H9 (cell line): ENCODE results near the gene MRPL9. TPM values are rescaled to one million over a fixed set of nuclear protein-coding genes. Genes with fewer than 3 reads are reported as not detected.

ENCODE experiments used
- DNase-seq: peaks from one replicate; pipeline ENCODE4 v3.0.0-alpha.2; 2017
- H2AFZ ChIP-seq: one replicate; pipeline ENCODE4 v1.6.1; 2013; ENCODE audit warnings: mild to moderate bottlenecking, low read length, control low read depth, moderate library complexity
- H2AK5ac ChIP-seq: 2 replicates; pipeline ENCODE4 v1.6.1; 2013; ENCODE audit warnings: low read length, control low read depth, mixed read lengths; ENCODE audit not compliant: insufficient read length
- H2BK120ac ChIP-seq: one replicate; pipeline ENCODE4 v1.6.1; 2013; ENCODE audit warnings: low read depth, mild to moderate bottlenecking, low read length, control low read depth, inconsistent platforms; ENCODE audit not compliant: poor library complexity, severe bottlenecking
- H2BK12ac ChIP-seq: 2 replicates; pipeline ENCODE4 v1.6.1; 2013; ENCODE audit warnings: low read length, control low read depth, mixed read lengths, low read depth; ENCODE audit not compliant: insufficient read length
- H2BK15ac ChIP-seq: 2 replicates; pipeline ENCODE4 v1.6.1; 2013; ENCODE audit warnings: low read depth, low read length, control low read depth
- H2BK20ac ChIP-seq: one replicate; pipeline ENCODE4 v1.6.1; 2013; ENCODE audit warnings: low read depth, mild to moderate bottlenecking, low read length, control low read depth, inconsistent platforms; ENCODE audit not compliant: poor library complexity, severe bottlenecking
- H2BK5ac ChIP-seq: 2 replicates; pipeline ENCODE4 v1.6.1; 2013; ENCODE audit warnings: low read length, control low read depth, mixed read lengths; ENCODE audit not compliant: insufficient read length
- H3K14ac ChIP-seq: 2 replicates; pipeline ENCODE4 v1.6.1; 2013; ENCODE audit warnings: low read length, control low read depth; ENCODE audit not compliant: insufficient read depth
- H3K18ac ChIP-seq: 2 replicates; pipeline ENCODE4 v1.6.1; 2013; ENCODE audit warnings: low read depth, mild to moderate bottlenecking, mixed read lengths, low read length, control low read depth; ENCODE audit not compliant: insufficient read length
- H3K23ac ChIP-seq: 2 replicates; pipeline ENCODE4 v1.6.1; 2013; ENCODE audit warnings: low read length, control low read depth, mixed read lengths, low read depth; ENCODE audit not compliant: insufficient read length
- H3K23me2 ChIP-seq: 2 replicates; pipeline ENCODE4 v1.6.1; 2013; ENCODE audit warnings: low read depth, mild to moderate bottlenecking, mixed read lengths, low read length, control low read depth; ENCODE audit not compliant: insufficient read length, poor library complexity, severe bottlenecking
- H3K27ac ChIP-seq: 2 replicates; pipeline ENCODE4 v1.5.1; 2013; ENCODE audit warnings: low read length, control low read depth, mixed read lengths, low read depth; ENCODE audit not compliant: insufficient read length
- H3K27me3 ChIP-seq: 2 replicates; pipeline ENCODE4 v1.6.1; 2013; ENCODE audit warnings: low read length, control low read depth, inconsistent platforms; ENCODE audit not compliant: insufficient read depth
- H3K4ac ChIP-seq: 2 replicates; pipeline ENCODE4 v1.6.1; 2013; ENCODE audit warnings: low read depth, mild to moderate bottlenecking, control low read depth, inconsistent platforms, low read length, moderate library complexity
- H3K4me1 ChIP-seq: 2 replicates; pipeline ENCODE4 v1.6.1; 2013; ENCODE audit warnings: low read length, control low read depth, inconsistent platforms; ENCODE audit not compliant: insufficient read depth
- H3K4me2 ChIP-seq: 2 replicates; pipeline ENCODE4 v1.6.1; 2013; ENCODE audit warnings: low read length, control low read depth, mixed read lengths; ENCODE audit not compliant: insufficient read length, insufficient read depth
- H3K56ac ChIP-seq: 2 replicates; pipeline ENCODE4 v1.6.1; 2013; ENCODE audit warnings: low read depth, mild to moderate bottlenecking, mixed read lengths, low read length, control low read depth; ENCODE audit not compliant: insufficient read length
- H3K79me1 ChIP-seq: 2 replicates; pipeline ENCODE4 v1.6.1; 2013; ENCODE audit warnings: low read depth, mild to moderate bottlenecking, moderate library complexity, low read length, control low read depth, inconsistent platforms; ENCODE audit not compliant: insufficient read depth, poor library complexity, severe bottlenecking
- H3K79me2 ChIP-seq: 2 replicates; pipeline ENCODE4 v1.6.1; 2013; ENCODE audit warnings: low read length, control low read depth, inconsistent platforms; ENCODE audit not compliant: insufficient read depth
- H3K9ac ChIP-seq: 2 replicates; pipeline ENCODE4 v1.6.1; 2013; ENCODE audit warnings: low read length, control low read depth, mixed read lengths; ENCODE audit not compliant: insufficient read length; ENCODE audit errors: extremely low read depth
- H3K9me3 ChIP-seq: one replicate; pipeline ENCODE4 v1.6.1; 2013; ENCODE audit warnings: low read depth, low read length, inconsistent platforms; ENCODE audit not compliant: control insufficient read depth
- H3T11ph ChIP-seq: one replicate; pipeline ENCODE4 v1.6.1; 2013; ENCODE audit warnings: mild to moderate bottlenecking, low read length, control low read depth, inconsistent platforms
- H4K20me1 ChIP-seq: one replicate; pipeline ENCODE4 v1.6.1; 2013; ENCODE audit not compliant: control insufficient read depth, insufficient read length, insufficient read depth
- H4K5ac ChIP-seq: 2 replicates; pipeline ENCODE4 v1.6.1; 2013; ENCODE audit warnings: low read depth, mild to moderate bottlenecking, mixed read lengths, low read length, control low read depth; ENCODE audit not compliant: insufficient read length
- H4K8ac ChIP-seq: replicated peaks from 2 replicates; pipeline ENCODE4 v1.6.1; 2013; ENCODE audit warnings: low read length, control low read depth, mixed read lengths, low read depth; ENCODE audit not compliant: insufficient read length
- H4K91ac ChIP-seq: 2 replicates; pipeline ENCODE4 v1.6.1; 2013; ENCODE audit warnings: low read depth, mild to moderate bottlenecking, moderate library complexity, mixed read lengths, low read length, control low read depth; ENCODE audit not compliant: insufficient read length
- H3K27ac Mint-ChIP-seq, 3 experiments: 2 replicates in 2 of 3; 3 replicates in 1 of 3; pipeline ENCODE4 v1.8.0; 2020 to 2021; ENCODE audit warnings: mixed read lengths in 3 of 3, mild to moderate bottlenecking in 1 of 3, moderate library complexity in 1 of 3
- H3K27me3 Mint-ChIP-seq: 2 replicates; pipeline ENCODE4 v1.8.0; 2021; ENCODE audit warnings: low read depth, mild to moderate bottlenecking, moderate library complexity, mixed read lengths
- H3K36me3 Mint-ChIP-seq, 3 experiments: 2 replicates in 2 of 3; 3 replicates in 1 of 3; pipeline ENCODE4 v1.8.0; 2020 to 2021; ENCODE audit warnings: low read depth in 3 of 3, mixed read lengths in 3 of 3; ENCODE audit not compliant: insufficient read depth in 1 of 3
- H3K4me1 Mint-ChIP-seq, 2 experiments: 2 replicates each; pipeline ENCODE4 v1.8.0; 2020; ENCODE audit warnings: mixed read lengths in 2 of 2
- H3K4me3 Mint-ChIP-seq, 2 experiments: 2 replicates in 1 of 2; 3 replicates in 1 of 2; pipeline ENCODE4 v1.8.0; 2020 to 2021; ENCODE audit warnings: mild to moderate bottlenecking in 2 of 2, mixed read lengths in 2 of 2, moderate library complexity in 1 of 2
- H3K9me3 Mint-ChIP-seq, 2 experiments: 2 replicates in 1 of 2; 3 replicates in 1 of 2; pipeline ENCODE4 v1.8.0; 2020; ENCODE audit warnings: mild to moderate bottlenecking in 2 of 2, mixed read lengths in 2 of 2, moderate library complexity in 1 of 2
- CTCF ChIP-seq: fragments of 200-600 bp; sonication (generic); conservative IDR thresholded peaks from 3 replicates; pipeline ENCODE4 v1.8.0; 2021; ENCODE audit warnings: antibody characterized with exemption, mild to moderate bottlenecking
- total RNA-seq: library from RNA; stranded (reverse); gene quantifications from 2 replicates; pipeline ENCODE4 v1.2.1, GENCODE V29; 2021

MRPL9 gene
- total RNA-seq, 1 experiment from 2014 or later = 102 TPM

- H3T11ph ChIP-seq = no peak overlapping the region
- no peak overlapping the region for H3K4me2 ChIP-seq
- H3K23ac ChIP-seq = no peak overlapping the region
- no peak overlapping the region for H3K56ac ChIP-seq
- H3K4ac ChIP-seq = no peak overlapping the region
- H2BK120ac ChIP-seq = no peak overlapping the region
- no peaks in the 10 kb centered on the region for H4K20me1 ChIP-seq
- no peak overlapping the region for H4K91ac ChIP-seq
- no peak overlapping the region for H3K18ac ChIP-seq
- Mint-ChIP-seq H3K36me3 (peaks cover 7 to 22% (median 18%) of the 10 kb centered on the region in 3 experiments; a peak in 5 of 7 replicates), H3K9me3 (peaks cover 18 to 27% of the 10 kb centered on the region in 2 experiments), H3K4me3 (no peak overlapping the region), H3K4me1 (peaks cover 10 to 12% of the 10 kb centered on the region in 2 experiments), H3K27ac (no peak overlapping the region), H3K27me3 (peaks cover 5% of the 10 kb centered on the region; the same call in 1 of the 2 replicates)
- H2AFZ ChIP-seq = no peak overlapping the region
- H3K27me3 ChIP-seq = no peaks in the 10 kb centered on the region
- peaks cover 16% of the 10 kb centered on the region for H3K9me3 ChIP-seq
- no peak overlapping the region for H4K5ac ChIP-seq
- DNase-seq = no peak
- no peaks in the 10 kb centered on the region for H3K23me2 ChIP-seq
- H3K27ac ChIP-seq = no peak overlapping the region
- no peak overlapping the region for H2BK20ac ChIP-seq
- no peaks in the 10 kb centered on the region for H3K79me2 ChIP-seq
- no peak overlapping the region for H2BK15ac ChIP-seq
- H3K14ac ChIP-seq = no peak overlapping the region
- TF ChIP-seq CTCF = no peak
- no peak overlapping the region for H2BK12ac ChIP-seq
- H3K4me1 ChIP-seq = no peaks in the 10 kb centered on the region
- no peak overlapping the region for H2AK5ac ChIP-seq
- H3K79me1 ChIP-seq = no peaks in the 10 kb centered on the region
- H2BK5ac ChIP-seq = no peak overlapping the region
- H4K8ac ChIP-seq = no peak overlapping the region
- H3K9ac ChIP-seq = no peak overlapping the region
Observed at GRCh38 chr1:151737479-151737878, 25.8 kb downstream of the MRPL9 start.
